ENCODE data around the gene PRRT1.
A peak's percentile ranks its signal among the peaks of the same experiment; 100 is the strongest.

- TF ChIP-seq POLR2A (IDR thresholded peaks at IDR 0.05): no peak
- TF ChIP-seq CTCF (IDR thresholded peaks at IDR 0.05): peak in 6 of 7 experiments; percentile 49 to 95 (median 88)
- peak in 2 of 3 donors; percentile 10 to 77 for TF ChIP-seq POLR2AphosphoS5 (IDR thresholded peaks at IDR 0.05)
- no peak for TF ChIP-seq EP300 (IDR thresholded peaks at IDR 0.05)
These were observed 32.7 kb downstream of the PRRT1 start for GRCh38 chr6:32118782-32119628.

All from stomach (tissue), 4 donors.